Uterus (tissue), 2 donors: Measurements from ENCODE around the gene ZNF564.

Source experiments
- POLR2A ChIP-seq, 2 donors: fragments of 450-650 bp; IDR thresholded peaks; one replicate each; pipeline ENCODE4 v1.6.1; 2016; ENCODE audit warnings: antibody characterized with exemption in 2 of 2, mild to moderate bottlenecking in 1 of 2, moderate library complexity in 1 of 2
- TF ChIP-seq, protein P1 (sequence below), 4 experiments: fragments of 200-600 bp in 2 of 4; fragments of 450-650 bp in 2 of 4; sonication (generic) in 2 of 4; IDR thresholded peaks; one replicate each; pipeline ENCODE4 v1.5.1; 2016 to 2019; ENCODE audit warnings: antibody characterized with exemption in 4 of 4, mild to moderate bottlenecking in 2 of 4, moderate library complexity in 1 of 4

DNA sequence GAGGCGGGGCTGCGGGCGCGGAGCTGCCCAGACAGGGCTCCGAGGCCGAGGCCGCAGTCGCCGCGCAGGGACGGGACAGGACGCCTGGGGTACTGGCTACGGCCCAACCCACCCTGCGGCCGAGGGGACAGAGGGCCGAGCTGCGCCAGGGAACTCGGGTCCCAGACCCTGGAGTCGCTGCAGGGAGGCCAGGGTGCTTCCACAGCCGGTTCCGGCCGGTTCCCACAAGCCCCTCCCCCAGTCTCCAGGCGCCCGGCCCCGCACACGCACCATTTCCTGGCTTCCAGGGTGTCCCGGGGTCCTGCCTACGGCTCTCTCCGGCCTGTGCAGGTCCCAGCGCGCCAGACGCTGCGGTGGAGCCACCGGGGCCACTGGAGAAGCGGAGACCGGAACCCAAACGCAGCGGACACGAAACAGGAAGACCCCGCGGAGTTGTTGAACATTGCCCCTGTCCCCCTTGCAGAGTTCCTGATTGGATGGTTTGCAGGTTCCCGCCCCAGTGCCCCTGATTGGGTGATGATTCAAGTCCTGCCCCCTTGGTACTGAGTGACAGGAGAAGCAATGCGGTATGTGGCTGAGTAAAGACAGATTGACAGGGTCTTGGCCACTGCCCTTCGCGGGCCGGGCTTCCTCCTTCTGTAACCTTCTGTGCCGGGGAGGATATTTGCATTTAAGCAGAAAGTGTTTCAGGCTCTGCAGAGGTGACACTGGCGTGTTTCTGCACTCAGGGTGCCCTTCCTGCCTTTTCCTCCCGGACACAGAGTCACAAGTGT lies at the start of gene ZNF564:
- TF ChIP-seq, protein P1, sequence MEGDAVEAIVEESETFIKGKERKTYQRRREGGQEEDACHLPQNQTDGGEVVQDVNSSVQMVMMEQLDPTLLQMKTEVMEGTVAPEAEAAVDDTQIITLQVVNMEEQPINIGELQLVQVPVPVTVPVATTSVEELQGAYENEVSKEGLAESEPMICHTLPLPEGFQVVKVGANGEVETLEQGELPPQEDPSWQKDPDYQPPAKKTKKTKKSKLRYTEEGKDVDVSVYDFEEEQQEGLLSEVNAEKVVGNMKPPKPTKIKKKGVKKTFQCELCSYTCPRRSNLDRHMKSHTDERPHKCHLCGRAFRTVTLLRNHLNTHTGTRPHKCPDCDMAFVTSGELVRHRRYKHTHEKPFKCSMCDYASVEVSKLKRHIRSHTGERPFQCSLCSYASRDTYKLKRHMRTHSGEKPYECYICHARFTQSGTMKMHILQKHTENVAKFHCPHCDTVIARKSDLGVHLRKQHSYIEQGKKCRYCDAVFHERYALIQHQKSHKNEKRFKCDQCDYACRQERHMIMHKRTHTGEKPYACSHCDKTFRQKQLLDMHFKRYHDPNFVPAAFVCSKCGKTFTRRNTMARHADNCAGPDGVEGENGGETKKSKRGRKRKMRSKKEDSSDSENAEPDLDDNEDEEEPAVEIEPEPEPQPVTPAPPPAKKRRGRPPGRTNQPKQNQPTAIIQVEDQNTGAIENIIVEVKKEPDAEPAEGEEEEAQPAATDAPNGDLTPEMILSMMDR (IDR thresholded peaks at IDR 0.05), result peak in 1 of 4 experiments; percentile 8
- peak; percentile 42 to 52 for TF ChIP-seq POLR2A (IDR thresholded peaks at IDR 0.05)
